GM03348 (cell line): Measurements from ENCODE around the gene GRAMD1C.
"Not testable (repeated sequence)": the region's sequence is repeated elsewhere in the genome, so short reads cannot be mapped to it uniquely, and the experiment has no call there.

ENCODE experiments used
- DNase-seq: peaks from one replicate; pipeline ENCODE4 v3.0.0; 2012; ENCODE audit warnings: low spot score

GRAMD1C gene

GRCh38 chr3:113838631-113839209 lies at the start of gene GRAMD1C:
Gene GRAMD1C, plus strand, starts transcription at chr3:113838788. Its CDS starts 122 bp downstream, at chr3:113838910.
- peak; percentile 93 for DNase-seq

DNA sequence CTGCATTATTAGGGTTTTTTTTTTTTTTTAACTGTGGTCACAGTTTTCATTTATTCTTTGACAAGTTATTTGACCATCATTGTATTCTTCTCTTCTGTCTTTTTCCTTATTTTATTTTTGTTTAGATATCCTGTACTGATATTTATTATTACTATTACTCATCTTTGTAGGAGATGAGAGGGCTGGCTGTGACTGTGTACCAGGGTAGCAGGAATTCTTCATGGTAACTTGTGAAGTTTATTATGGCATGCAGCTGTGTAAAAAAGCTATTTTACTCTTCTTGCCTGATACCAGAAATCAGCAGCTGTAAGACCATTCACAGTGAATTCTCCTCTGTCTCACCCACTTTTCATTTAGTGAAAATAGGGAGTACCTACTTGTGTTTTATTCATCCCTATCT lies 47.2 kb upstream of the GRAMD1C start:
- no peak for DNase-seq

DNA sequence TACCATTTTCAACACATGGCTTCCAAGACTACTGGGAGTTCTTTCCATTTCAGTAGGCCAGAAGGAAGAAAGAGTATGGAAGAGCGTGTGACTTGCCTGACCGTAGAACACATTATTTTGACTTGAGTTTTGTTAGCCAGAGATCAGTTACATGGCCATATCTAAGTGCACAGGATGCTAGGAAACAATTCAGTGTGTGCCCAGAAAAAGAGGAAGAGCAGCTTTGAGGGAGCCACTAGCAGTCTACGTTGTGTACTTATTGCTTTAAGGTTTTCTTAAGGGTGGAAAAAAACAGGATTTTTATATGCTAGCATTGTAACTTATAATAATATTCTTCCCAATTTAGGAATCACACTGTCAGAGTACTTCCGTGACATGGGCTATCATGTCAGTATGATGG lies 44.1 kb upstream of the GRAMD1C start:
- no peak for DNase-seq

- DNase-seq: no peak
Observed at GRCh38 chr3:113795693-113796092, 42.9 kb upstream of the GRAMD1C start.

- no peak for DNase-seq
Observed at GRCh38 chr3:113802795-113803455, 35.7 kb upstream of the GRAMD1C start.

DNA sequence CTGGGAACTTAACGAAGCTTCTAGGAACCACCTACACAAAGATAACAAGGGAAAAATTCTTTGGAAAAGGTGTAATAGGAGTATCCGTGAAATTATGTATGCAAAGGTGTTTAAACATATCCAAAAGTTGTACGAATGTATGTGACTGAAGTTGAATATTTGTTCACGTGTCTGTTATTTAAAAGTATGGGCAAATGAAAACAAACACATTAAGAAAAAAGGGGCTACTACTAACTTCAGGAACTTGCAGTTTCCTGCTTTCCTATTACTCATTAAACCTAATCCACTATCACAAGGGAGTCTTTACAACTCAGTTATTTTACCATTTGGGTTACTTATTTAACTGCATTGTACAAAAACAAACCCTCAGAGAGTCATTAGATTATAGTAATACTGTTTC lies 33.9 kb upstream of the GRAMD1C start:
- DNase-seq: no peak

- no peak for DNase-seq
Observed at GRCh38 chr3:113805249-113805648, 33.3 kb upstream of the GRAMD1C start.

GRCh38 chr3:113812854-113813253 lies 25.7 kb upstream of the GRAMD1C start:
- no peak for DNase-seq

GRCh38 chr3:113819866-113820265 lies 18.7 kb upstream of the GRAMD1C start:
- no peak for DNase-seq

DNA sequence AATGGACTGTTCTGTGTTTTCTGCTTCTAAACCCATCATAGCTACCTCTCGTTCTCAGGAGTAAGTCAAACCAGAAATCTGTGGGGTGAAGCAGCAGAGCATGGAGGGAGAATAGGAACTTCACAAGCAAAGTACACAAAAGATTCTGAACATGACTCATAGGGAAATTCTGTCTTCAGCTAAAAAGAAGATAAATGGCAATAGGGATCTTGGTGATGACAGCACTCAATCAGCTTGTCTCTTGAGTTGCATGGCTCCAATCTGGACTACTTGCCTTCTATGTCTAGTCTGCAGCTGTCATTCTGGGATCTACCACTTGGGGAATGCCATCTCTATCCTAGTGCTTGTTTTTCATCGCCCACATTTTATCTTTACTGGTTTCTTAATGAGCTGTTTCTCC lies 13.5 kb upstream of the GRAMD1C start:
- peak; percentile 15 for DNase-seq

DNA sequence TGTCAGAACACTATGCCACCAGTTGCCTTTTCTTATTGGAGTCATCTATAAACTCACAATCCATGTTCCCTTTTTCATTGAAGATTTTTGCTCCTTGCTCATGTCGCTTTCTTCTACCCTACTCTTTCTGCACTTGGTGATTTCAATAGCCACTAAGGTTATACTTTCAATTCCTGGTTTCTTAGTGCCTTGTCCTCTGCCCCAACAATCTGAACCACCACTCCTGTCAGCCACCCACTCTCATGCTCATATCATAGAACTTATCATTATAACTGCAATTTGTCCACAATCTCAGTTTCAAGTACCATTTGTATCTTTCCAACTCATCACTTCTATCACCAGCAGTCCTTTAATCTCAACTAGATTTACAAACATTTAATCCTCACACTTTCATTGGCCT lies 10.0 kb upstream of the GRAMD1C start:
- DNase-seq: no peak

GRCh38 chr3:113829576-113830354 lies 8.8 kb upstream of the GRAMD1C start:
- DNase-seq: no peak

DNA sequence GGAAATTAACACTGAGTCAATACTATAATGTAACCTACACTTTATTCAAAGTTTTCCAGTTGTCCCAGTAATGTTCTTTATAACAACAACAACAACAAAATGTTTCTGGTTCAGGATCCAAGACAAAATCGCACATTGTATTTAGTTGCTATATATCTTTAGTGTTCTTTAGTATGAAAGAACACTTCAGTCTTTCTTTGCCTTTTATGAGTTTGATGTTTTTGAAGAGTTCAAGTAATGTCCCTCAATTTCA lies 7.6 kb upstream of the GRAMD1C start:
- no peak for DNase-seq

- DNase-seq: no peak
Observed at GRCh38 chr3:113832477-113833164, 6.0 kb upstream of the GRAMD1C start.

- no peak for DNase-seq
Observed at GRCh38 chr3:113834983-113835382, 3.6 kb upstream of the GRAMD1C start.

DNA sequence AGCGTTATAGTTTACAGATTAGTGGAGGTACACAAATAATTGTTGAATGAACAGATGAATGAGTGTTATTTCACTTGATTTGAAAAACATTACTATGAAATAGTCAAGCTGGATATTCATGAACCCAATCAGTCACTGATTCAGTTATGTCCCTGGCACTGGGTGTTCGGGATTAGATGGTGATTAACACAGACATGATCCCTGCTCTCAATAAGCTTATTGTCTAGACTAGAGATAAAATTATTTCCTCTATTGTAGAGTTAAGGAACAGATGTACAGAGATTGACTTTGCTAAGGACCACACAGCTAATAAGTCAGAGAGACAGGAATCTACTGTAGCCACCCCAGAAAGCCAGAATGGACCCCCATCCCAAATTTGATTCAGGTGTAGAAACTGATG lies 963 bp downstream of the GRAMD1C start:
- no peak for DNase-seq

DNA sequence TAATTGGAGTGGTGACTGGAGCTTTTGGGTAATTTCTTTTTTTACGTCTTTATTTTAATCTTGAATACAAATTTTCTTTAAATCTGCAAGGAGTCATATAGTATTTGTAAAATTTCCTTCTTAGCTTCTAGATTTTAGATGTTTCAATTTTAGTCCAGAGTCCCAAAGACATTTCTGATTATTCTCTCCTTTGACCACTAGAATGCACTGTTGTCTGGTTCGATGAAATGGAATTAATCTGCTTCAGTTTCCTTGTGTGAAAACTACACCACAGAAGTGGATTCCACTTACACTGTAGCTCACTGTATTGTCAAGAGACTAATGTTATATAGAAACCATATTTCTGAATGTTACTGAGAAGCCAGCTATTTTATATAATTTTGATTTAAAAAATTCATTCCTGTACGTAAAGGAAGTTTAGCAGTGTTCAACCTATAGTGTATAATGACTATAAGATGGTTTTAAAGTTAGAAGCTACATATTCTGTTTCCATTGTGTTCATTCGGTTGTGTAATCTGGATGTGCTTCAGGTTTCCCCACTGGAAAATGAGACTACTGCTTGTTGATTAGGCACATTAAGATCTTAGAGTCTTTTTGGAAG lies 6.1 kb downstream of the GRAMD1C start:
- DNase-seq: peak; percentile 72

- DNase-seq: no peak
Observed at GRCh38 chr3:113847247-113847646, 8.7 kb downstream of the GRAMD1C start.

GRCh38 chr3:113847664-113848461 lies 9.3 kb downstream of the GRAMD1C start:
- no peak for DNase-seq

- DNase-seq: not testable (repeated sequence)
Observed at GRCh38 chr3:113849071-113849470, 10.5 kb downstream of the GRAMD1C start.

DNA sequence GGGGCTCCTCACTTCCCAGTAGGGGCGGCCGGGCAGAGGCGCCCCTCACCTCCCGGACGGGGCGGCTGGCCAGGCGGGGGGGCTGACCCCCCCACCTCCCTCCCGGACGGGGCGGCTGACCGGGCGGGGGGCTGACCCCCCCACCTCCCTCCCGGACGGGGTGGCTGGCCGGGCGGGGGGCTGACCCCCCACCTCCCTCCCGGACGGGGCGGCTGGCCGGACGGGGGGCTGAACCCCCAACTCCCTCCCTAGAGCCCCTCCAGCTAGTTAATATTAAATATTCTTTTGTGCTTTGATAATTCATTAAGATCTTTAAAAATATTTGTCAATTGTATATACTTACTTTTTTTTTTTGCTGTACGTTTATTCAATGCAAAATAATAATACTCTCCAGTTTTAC lies 11.3 kb downstream of the GRAMD1C start:
- not testable (repeated sequence) for DNase-seq

DNA sequence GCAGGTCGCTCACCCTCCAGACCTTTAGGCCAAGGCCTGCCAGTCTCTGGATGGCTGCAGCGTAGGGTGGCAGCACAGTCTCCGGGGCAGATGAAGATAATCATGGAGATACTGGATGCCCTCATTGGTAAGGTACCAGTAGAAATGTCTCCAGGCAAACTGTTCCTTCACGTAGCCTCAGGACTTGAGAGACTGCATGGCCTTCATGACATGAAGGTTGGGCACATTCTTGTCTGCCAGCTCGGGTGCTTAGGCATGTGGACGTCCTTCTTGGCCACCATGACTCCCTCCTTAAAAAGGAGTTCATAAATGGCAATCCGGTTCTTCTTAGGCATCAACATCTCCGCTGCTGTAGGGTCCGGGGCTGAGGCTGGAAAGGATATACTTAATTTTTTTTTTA lies 11.8 kb downstream of the GRAMD1C start:
- DNase-seq: not testable (repeated sequence)
